MCF 10A (cell line): Measurements from ENCODE around the gene C8G. TPM values are rescaled to one million over a fixed set of nuclear protein-coding genes. Genes with fewer than 3 reads are reported as not detected.

Source experiments
- BruUV-seq: library from RNA; stranded (reverse); fragments of 400-500 nt; replicated peaks from 2 replicates; lab custom pipeline; 2021; lab: Mats Ljungman, UMichigan
- CTCF ChIA-PET: fragments of 300-600 bp; sonication (Branson Sonifier 250); formaldehyde crosslinking; extraction: SDS; loops from one replicate; lab custom pipeline; 2021; ENCODE audit warnings: antibody characterized with exemption, inconsistent platforms; lab: Yijun Ruan, JAX
- POLR2A ChIA-PET: fragments of 300-600, 350-650 bp; sonication (Branson Sonifier 250); formaldehyde crosslinking; extraction: SDS; loops from one replicate; lab custom pipeline; 2020; ENCODE audit warnings: antibody characterized with exemption, inconsistent platforms; lab: Yijun Ruan, JAX
- DNase-seq: peaks from one replicate; pipeline ENCODE4 v3.0.0-alpha.2; 2018; ENCODE audit not compliant: unreplicated experiment
- H3K27ac Mint-ChIP-seq: one replicate; pipeline ENCODE4 v1.8.0; 2022; ENCODE audit warnings: mild to moderate bottlenecking, low read depth, mixed read lengths; ENCODE audit not compliant: unreplicated experiment
- H3K27me3 Mint-ChIP-seq: one replicate; pipeline ENCODE4 v1.8.0; 2022; ENCODE audit warnings: mixed read lengths; ENCODE audit not compliant: insufficient read depth, unreplicated experiment
- H3K36me3 Mint-ChIP-seq: one replicate; pipeline ENCODE4 v1.8.0; 2022; ENCODE audit warnings: mild to moderate bottlenecking, moderate library complexity, mixed read lengths; ENCODE audit not compliant: insufficient read depth, unreplicated experiment
- H3K4me1 Mint-ChIP-seq: one replicate; pipeline ENCODE4 v1.8.0; 2022; ENCODE audit warnings: mixed read lengths; ENCODE audit not compliant: insufficient read depth, unreplicated experiment
- H3K4me3 Mint-ChIP-seq: one replicate; pipeline ENCODE4 v1.8.0; 2022; ENCODE audit warnings: mild to moderate bottlenecking, moderate library complexity, mixed read lengths; ENCODE audit not compliant: unreplicated experiment
- H3K9me3 Mint-ChIP-seq: one replicate; pipeline ENCODE4 v1.8.0; 2022; ENCODE audit warnings: mixed read lengths; ENCODE audit not compliant: unreplicated experiment
- intact Hi-C: fragments of 100-400 bp; cut with micrococcal nuclease; formaldehyde crosslinking; loops from 2 replicates; pipeline ENCODE4 v1.14.1; 2022
- total RNA-seq: library from RNA; stranded (reverse); gene quantifications from 2 replicates; pipeline ENCODE4 v1.2.3, GENCODE V29; 2022
- TF ChIP-seq, protein P1 (sequence below): fragments of 200-600 bp; IDR thresholded peaks from one replicate; pipeline ENCODE4 v1.8.0; 2022; ENCODE audit warnings: antibody characterized with exemption, mild to moderate bottlenecking; ENCODE audit not compliant: unreplicated experiment

Gene C8G
- total RNA-seq, 1 experiment from 2014 or later = 1.0 TPM

DNA sequence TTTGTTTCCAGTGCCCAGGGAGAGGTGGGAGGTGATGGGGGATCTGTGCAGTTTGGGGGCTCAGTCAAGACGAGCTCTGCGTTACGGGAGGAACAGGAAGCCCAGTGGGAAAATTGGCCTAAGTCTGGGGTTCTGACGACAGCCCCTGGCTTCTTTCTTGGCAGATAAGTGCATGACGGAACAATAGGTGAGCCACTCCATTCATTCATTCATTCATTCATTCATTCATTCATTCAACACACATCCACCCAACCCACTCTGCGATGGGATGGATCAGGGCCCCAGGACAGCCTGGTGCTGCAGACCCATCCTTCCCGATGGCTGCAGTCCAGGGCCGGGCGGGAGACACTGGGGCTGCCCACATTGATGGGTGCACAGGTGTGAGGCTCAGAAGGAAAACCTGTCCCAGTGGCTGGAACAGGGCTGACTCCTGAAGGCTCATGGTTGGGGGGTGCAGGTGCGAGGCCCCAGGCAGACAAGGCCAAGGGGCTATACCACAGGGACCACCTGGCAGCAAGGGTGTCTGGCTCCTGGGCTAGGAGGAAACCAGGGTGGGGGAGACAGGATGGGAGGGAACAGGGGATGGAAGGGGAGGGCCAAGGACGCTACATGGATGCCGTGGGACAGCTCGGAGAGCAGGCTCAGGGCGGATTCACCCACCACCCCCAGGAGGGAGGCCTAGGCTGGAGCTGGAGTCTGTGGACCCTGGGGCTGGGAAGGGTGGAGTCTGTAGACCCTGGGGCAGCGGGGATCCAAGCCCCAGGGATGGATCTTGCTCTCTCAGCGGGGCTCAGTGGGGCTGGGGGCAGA lies 35.8 kb downstream of the C8G start:
- H3K36me3 Mint-ChIP-seq = no peaks in the 10 kb centered on the region
- ChIA-PET POLR2A (interaction anchor here (0.6 to 1.2 kb wide), 2 partner anchors 11 to 44 kb away, joined by 3 to 4 read pairs; partner anchors contain the start of gene PAXX), CTCF (interaction anchor here (0.6 kb wide), 1 partner anchor 122 kb away, joined by 3 read pairs; no protein-coding TSS in a partner anchor)
- BruUV-seq = no TSS peak
- H3K27me3 Mint-ChIP-seq = no peaks in the 10 kb centered on the region
- H3K4me3 Mint-ChIP-seq = no peak overlapping the region
- no peaks in the 10 kb centered on the region for H3K4me1 Mint-ChIP-seq
- no peak for DNase-seq
- TF ChIP-seq, protein P1, sequence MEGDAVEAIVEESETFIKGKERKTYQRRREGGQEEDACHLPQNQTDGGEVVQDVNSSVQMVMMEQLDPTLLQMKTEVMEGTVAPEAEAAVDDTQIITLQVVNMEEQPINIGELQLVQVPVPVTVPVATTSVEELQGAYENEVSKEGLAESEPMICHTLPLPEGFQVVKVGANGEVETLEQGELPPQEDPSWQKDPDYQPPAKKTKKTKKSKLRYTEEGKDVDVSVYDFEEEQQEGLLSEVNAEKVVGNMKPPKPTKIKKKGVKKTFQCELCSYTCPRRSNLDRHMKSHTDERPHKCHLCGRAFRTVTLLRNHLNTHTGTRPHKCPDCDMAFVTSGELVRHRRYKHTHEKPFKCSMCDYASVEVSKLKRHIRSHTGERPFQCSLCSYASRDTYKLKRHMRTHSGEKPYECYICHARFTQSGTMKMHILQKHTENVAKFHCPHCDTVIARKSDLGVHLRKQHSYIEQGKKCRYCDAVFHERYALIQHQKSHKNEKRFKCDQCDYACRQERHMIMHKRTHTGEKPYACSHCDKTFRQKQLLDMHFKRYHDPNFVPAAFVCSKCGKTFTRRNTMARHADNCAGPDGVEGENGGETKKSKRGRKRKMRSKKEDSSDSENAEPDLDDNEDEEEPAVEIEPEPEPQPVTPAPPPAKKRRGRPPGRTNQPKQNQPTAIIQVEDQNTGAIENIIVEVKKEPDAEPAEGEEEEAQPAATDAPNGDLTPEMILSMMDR = no peak
- H3K27ac Mint-ChIP-seq = no peak overlapping the region
- H3K9me3 Mint-ChIP-seq = no peaks in the 10 kb centered on the region
- intact Hi-C loops = no loop called here

DNA sequence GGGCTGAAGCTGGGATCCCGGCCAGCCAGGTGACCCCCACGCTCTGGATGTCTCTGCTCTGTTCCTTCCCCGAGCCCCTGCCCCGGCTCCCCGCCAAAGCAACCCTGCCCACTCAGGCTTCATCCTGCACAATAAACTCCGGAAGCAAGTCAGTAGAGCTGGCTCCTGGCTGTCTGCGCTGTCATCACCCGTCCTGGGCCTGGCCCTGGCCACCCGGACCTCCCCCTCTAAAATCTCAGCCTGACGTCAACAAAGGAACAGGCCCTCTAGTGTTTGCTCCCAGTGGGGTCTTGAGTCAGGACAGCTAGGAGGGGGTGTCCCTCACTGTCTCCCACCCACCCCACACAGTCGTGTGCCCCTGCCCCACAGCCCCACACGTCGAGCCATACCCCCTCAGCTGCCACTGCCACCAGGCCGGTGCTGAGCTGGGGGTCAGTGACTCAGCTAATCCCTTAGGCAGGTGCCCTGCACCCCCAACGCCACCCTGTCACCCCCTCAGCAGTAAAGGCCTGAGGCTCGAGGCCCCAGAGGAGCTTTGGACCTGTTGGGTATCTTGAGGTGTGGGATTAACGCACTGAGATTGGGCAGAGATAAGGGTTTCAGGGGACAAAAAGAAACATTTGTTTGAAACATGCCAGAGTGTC lies 36.7 kb downstream of the C8G start:
- CTCF ChIA-PET = no interaction called here
- intact Hi-C loops = no loop called here
- Mint-ChIP-seq H3K36me3 (no peaks in the 10 kb centered on the region), H3K4me1 (no peaks in the 10 kb centered on the region), H3K4me3 (no peak overlapping the region), H3K27me3 (no peaks in the 10 kb centered on the region), H3K9me3 (no peaks in the 10 kb centered on the region), H3K27ac (no peak overlapping the region)
- no TSS peak for BruUV-seq
- POLR2A ChIA-PET = no interaction called here
- TF ChIP-seq, protein P1 = no peak
- no peak for DNase-seq

DNA sequence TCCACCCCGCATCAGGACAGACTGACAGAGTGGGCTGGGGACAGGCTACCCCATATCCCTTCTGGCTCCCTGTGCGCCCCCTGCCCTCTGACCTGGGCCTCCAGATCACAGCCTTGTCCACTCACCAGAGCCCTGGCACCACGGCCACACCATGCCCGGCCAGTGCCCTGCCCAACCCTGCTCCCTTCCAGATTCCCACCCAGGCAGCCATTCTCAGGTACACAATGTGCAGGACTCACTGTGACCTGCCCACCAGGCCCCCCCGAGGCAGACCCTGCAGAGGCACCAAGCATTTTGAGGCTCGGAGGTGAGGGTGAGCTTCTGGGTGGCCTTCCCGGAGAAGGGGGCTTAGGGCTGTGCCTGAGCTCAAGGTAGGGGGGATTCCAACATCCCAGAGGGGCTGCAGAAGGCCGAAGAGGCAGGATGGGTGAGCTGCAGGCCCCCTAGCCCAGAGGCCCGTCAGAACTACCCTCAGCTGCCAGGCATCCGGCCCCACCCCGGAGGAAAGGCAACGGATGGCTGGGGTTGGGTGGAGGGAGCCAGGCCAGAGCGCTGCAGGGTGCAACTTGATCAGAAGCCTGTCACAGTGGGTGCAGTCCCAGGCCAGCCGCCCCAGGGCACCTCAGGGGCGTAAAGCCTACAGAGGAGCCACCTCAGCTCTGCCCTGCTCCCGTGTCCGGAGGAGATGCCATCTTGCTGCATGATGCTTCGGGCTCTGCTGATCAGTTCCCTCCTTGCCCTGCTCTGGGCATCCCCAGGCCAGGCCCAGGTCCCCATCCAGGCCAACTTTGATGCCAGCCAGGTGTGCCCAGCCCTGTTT lies 37.4 kb downstream of the C8G start, which contains the start of gene LCNL1:
Gene LCNL1, plus strand, starts transcription at position 762 of the 820 bp plus-strand sequence. CDS start 594 bp downstream, outside the sequence.
- no TSS peak for BruUV-seq
- Mint-ChIP-seq H3K36me3 (no peaks in the 10 kb centered on the region), H3K4me3 (no peak within 1 kb of the TSS), H3K27me3 (no peaks in the 10 kb centered on the region), H3K27ac (no peak within 1 kb of the TSS), H3K4me1 (no peaks in the 10 kb centered on the region), H3K9me3 (no peaks in the 10 kb centered on the region)
- DNase-seq = no peak
- CTCF ChIA-PET = no interaction called here
- intact Hi-C loops = no loop called here
- TF ChIP-seq, protein P1 = no peak
- POLR2A ChIA-PET = no interaction called here

DNA sequence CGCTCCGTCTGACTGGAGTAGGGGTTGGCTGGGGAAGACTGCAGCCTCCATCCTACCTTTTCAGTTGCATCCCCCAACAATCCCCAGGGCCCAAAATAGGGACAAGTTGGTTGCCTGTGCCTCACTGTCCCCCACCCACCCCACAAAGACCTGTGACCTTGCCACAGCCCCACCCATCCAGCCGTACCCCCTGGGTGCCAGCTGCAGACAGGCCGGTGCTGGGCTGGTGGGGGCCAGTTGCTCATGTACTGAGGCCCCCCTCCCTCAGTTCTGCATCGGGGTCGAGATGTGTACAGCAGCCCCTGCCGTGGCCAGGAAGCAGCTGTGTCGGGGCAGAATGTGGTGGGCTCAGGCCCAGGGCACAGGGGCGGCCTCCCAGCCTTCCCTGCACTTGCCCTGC lies 38.1 kb downstream of the C8G start:
- H3K27me3 Mint-ChIP-seq = no peaks in the 10 kb centered on the region
- no TSS peak for BruUV-seq
- intact Hi-C loops = no loop called here
- no peaks in the 10 kb centered on the region for H3K4me1 Mint-ChIP-seq
- no peak overlapping the region for H3K27ac Mint-ChIP-seq
- H3K9me3 Mint-ChIP-seq = no peaks in the 10 kb centered on the region
- TF ChIP-seq, protein P1 = no peak
- POLR2A ChIA-PET = no interaction called here
- no peaks in the 10 kb centered on the region for H3K36me3 Mint-ChIP-seq
- CTCF ChIA-PET = no interaction called here
- DNase-seq = no peak
- H3K4me3 Mint-ChIP-seq = no peak overlapping the region
